T-helper 1 cell (primary cell): ENCODE data around the gene DHODH.
"Not testable (repeated sequence)": the region's sequence is repeated elsewhere in the genome, so short reads cannot be mapped to it uniquely, and the experiment has no call there.

Experiments
- DNase-seq, 5 donors: peaks; one replicate each; pipeline ENCODE4 v3.0.0-alpha.2; 2012 to 2020

DHODH gene

GRCh38 chr16:72055911-72056310 lies 47.4 kb downstream of the DHODH start:
- no peak for DNase-seq

GRCh38 chr16:72057313-72057712 lies 48.8 kb downstream of the DHODH start:
- not testable (repeated sequence) for DNase-seq

- DNase-seq, result not testable (repeated sequence)
Observed at GRCh38 chr16:72059060-72059459, 50.5 kb downstream of the DHODH start.

- DNase-seq, result no peak
Observed at GRCh38 chr16:72060405-72060804, 51.9 kb downstream of the DHODH start.

- no peak for DNase-seq
Observed at GRCh38 chr16:72061564-72061963, 53.0 kb downstream of the DHODH start.

GRCh38 chr16:72064361-72064894 lies 55.9 kb downstream of the DHODH start:
- no peak for DNase-seq

- DNase-seq, result peak in 1 of 5 donors; percentile 8
Observed at GRCh38 chr16:72066747-72067146, 58.2 kb downstream of the DHODH start.

- DNase-seq, result no peak
Observed at GRCh38 chr16:72068930-72069329, 60.4 kb downstream of the DHODH start.

- no peak for DNase-seq
Observed at GRCh38 chr16:72072514-72073342, 64.2 kb downstream of the DHODH start.

- no peak for DNase-seq
Observed at GRCh38 chr16:72073560-72074230, 65.2 kb downstream of the DHODH start.

- DNase-seq, result not testable (repeated sequence)
Observed at GRCh38 chr16:72075067-72075466, 66.5 kb downstream of the DHODH start.
